ENCODE measurements around the gene GLIPR2.

- TF ChIP-seq POLR2A (IDR thresholded peaks at IDR 0.05; ENCODE audit: low read depth, low read length) (no peak), POLR2AphosphoS5 (IDR thresholded peaks at IDR 0.05; ENCODE audit: low read depth, low read length) (no peak)
Measured at GRCh38 chr9:36148311-36149051, 11.9 kb downstream of the GLIPR2 start.

All from GM12892 (cell line).